Neural cell (in vitro differentiated cells): ENCODE data around the gene KRTAP10-2.

Experiments used
- EP300 ChIP-seq: fragments of 450-650 bp; conservative IDR thresholded peaks from 2 replicates; pipeline ENCODE4 v1.6.1; 2014; ENCODE audit warnings: antibody characterized with exemption, mild to moderate bottlenecking, moderate library complexity; ENCODE audit not compliant: poor library complexity, severe bottlenecking
- POLR2AphosphoS5 ChIP-seq: IDR thresholded peaks from 2 replicates; pipeline ENCODE4 v1.6.1; 2012
- RAD21 ChIP-seq: fragments of 450-650 bp; conservative IDR thresholded peaks from 2 replicates; pipeline ENCODE4 v1.6.1; 2014; ENCODE audit warnings: antibody characterized with exemption, mild to moderate bottlenecking, moderate library complexity
- SMC3 ChIP-seq: fragments of 450-650 bp; conservative IDR thresholded peaks from 2 replicates; pipeline ENCODE4 v1.6.1; 2014; ENCODE audit warnings: antibody characterized with exemption, mild to moderate bottlenecking, moderate library complexity; ENCODE audit not compliant: poor library complexity
- TF ChIP-seq, protein P1 (sequence below): fragments of 450-650 bp; IDR thresholded peaks from 2 replicates; pipeline ENCODE4 v1.5.1; 2014; ENCODE audit warnings: antibody characterized with exemption, mild to moderate bottlenecking, moderate library complexity; ENCODE audit not compliant: poor library complexity, severe bottlenecking
- TF ChIP-seq, protein P2 (sequence below): IDR thresholded peaks from 2 replicates; pipeline ENCODE4 v1.6.1; 2012; ENCODE audit warnings: borderline replicate concordance

DNA sequence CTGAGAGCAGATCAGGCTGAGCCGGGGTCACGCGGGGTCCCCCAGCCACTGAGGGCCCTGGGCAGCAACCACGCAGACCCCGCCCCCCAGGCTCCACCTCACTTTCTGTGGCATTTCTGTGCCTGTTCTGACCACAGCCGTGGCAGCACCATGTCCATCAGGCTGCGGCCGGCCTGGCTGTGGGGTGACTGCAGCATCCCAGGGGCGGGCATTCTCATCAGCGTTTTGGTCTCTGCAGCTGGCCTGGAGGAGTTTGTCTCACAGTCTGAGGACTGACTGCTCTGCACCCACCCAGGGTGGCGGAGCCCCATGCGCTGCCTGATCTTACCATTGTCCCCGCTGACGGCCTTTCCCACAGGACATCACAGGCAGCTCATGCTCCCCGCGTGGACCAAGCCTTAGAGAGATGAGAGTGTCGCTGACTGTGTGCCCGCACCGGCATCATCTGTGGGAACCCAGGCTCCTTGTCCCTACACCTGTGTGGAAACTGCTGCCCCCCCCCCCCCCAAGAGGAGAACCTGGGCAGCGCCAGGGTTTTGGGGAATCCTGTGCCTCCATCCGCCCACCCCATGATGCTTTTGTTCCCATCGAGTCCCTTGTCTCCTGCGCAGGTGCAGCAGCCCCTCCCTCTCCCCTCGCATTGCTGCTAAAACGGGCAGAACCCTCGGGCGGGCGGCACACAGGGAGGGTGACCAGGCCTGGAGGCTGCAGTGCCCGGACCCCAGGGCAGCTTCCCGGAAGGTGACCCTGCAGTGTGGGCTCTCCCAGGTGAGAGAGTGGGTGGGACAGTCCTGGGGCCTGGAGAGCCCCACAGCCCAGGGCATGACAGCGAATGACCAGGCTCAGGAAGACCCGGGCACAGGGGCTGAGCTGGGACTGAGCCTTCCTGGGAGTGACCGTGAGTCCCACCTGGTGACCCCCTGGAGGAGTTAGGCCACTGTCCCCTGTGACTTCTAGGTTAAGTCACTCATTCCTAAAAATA lies 13.1 kb downstream of the KRTAP10-2 start:
- TF ChIP-seq, protein P1, sequence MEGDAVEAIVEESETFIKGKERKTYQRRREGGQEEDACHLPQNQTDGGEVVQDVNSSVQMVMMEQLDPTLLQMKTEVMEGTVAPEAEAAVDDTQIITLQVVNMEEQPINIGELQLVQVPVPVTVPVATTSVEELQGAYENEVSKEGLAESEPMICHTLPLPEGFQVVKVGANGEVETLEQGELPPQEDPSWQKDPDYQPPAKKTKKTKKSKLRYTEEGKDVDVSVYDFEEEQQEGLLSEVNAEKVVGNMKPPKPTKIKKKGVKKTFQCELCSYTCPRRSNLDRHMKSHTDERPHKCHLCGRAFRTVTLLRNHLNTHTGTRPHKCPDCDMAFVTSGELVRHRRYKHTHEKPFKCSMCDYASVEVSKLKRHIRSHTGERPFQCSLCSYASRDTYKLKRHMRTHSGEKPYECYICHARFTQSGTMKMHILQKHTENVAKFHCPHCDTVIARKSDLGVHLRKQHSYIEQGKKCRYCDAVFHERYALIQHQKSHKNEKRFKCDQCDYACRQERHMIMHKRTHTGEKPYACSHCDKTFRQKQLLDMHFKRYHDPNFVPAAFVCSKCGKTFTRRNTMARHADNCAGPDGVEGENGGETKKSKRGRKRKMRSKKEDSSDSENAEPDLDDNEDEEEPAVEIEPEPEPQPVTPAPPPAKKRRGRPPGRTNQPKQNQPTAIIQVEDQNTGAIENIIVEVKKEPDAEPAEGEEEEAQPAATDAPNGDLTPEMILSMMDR = no peak
- TF ChIP-seq EP300 = no peak
- TF ChIP-seq POLR2AphosphoS5 = no peak
- no peak for TF ChIP-seq RAD21
- TF ChIP-seq, protein P2, sequence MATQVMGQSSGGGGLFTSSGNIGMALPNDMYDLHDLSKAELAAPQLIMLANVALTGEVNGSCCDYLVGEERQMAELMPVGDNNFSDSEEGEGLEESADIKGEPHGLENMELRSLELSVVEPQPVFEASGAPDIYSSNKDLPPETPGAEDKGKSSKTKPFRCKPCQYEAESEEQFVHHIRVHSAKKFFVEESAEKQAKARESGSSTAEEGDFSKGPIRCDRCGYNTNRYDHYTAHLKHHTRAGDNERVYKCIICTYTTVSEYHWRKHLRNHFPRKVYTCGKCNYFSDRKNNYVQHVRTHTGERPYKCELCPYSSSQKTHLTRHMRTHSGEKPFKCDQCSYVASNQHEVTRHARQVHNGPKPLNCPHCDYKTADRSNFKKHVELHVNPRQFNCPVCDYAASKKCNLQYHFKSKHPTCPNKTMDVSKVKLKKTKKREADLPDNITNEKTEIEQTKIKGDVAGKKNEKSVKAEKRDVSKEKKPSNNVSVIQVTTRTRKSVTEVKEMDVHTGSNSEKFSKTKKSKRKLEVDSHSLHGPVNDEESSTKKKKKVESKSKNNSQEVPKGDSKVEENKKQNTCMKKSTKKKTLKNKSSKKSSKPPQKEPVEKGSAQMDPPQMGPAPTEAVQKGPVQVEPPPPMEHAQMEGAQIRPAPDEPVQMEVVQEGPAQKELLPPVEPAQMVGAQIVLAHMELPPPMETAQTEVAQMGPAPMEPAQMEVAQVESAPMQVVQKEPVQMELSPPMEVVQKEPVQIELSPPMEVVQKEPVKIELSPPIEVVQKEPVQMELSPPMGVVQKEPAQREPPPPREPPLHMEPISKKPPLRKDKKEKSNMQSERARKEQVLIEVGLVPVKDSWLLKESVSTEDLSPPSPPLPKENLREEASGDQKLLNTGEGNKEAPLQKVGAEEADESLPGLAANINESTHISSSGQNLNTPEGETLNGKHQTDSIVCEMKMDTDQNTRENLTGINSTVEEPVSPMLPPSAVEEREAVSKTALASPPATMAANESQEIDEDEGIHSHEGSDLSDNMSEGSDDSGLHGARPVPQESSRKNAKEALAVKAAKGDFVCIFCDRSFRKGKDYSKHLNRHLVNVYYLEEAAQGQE = no peak
- TF ChIP-seq SMC3 = no peak
